GM03348 (cell line): ENCODE data around the gene NBPF1.
"Not testable (repeated sequence)": the region's sequence is repeated elsewhere in the genome, so short reads cannot be mapped to it uniquely, and the experiment has no call there.

Experiments
- DNase-seq: peaks from one replicate; pipeline ENCODE4 v3.0.0; 2012; ENCODE audit warnings: low spot score

The NBPF1 gene

GRCh38 chr1:16512624-16513411, 100.5 kb downstream of the NBPF1 start:
- not testable (repeated sequence) for DNase-seq
